Thoracic aorta (tissue), 2 donors: Measurements from ENCODE around the gene SEMA4D. TPM values are rescaled to one million over a fixed set of nuclear protein-coding genes. Genes with fewer than 3 reads are reported as not detected.

Experiments used
- ATAC-seq: fragments of 150-250 bp; one replicate; pipeline ENCODE4 v1.8.0; 2017; ENCODE audit warnings: low read depth; ENCODE audit not compliant: insufficient number of reproducible peaks, low FRiP score
- DNase-seq: peaks from one replicate; pipeline ENCODE4 v3.0.0-alpha.2; 2020; ENCODE audit warnings: low spot score
- H3K27ac ChIP-seq, 2 donors: fragments of 200-600 bp; sonication (generic); 1 replicate in 1 of 2; 2 replicates in 1 of 2; pipeline ENCODE4 v1.5.1; 2016; ENCODE audit warnings: mild to moderate bottlenecking in 2 of 2, moderate library complexity in 2 of 2
- H3K27me3 ChIP-seq: fragments of 200-600 bp; sonication (generic); replicated peaks from 2 replicates; pipeline ENCODE4 v1.6.0; 2016; ENCODE audit warnings: mild to moderate bottlenecking; ENCODE audit not compliant: insufficient read depth
- H3K36me3 ChIP-seq: fragments of 200-600 bp; sonication (generic); one replicate; pipeline ENCODE4 v1.5.1; 2016
- H3K4me1 ChIP-seq, 2 donors: fragments of 200-600 bp; sonication (generic); 1 replicate in 1 of 2; 2 replicates in 1 of 2; pipeline versions ENCODE4 v1.5.1 to v1.6.0; 2016; ENCODE audit warnings: low read depth in 2 of 2, mild to moderate bottlenecking in 1 of 2; ENCODE audit not compliant: control insufficient read depth in 1 of 2
- H3K4me3 ChIP-seq: fragments of 200-600 bp; sonication (generic); 2 replicates; pipeline ENCODE4 v1.5.1; 2016; ENCODE audit warnings: mild to moderate bottlenecking
- H3K9me3 ChIP-seq: fragments of 200-600 bp; sonication (generic); 2 replicates; pipeline ENCODE4 v1.5.1; 2016
- total RNA-seq, 2 donors: library from RNA; depleted of rRNA; stranded (reverse); fragments of >200 nt; gene quantifications; one replicate each; pipeline versions ENCODE4 v1.1.0 to v1.2.3, GENCODE V29; 2016
- TF ChIP-seq, protein P1 (sequence below): fragments of 200-600 bp; sonication (generic); IDR thresholded peaks from one replicate; pipeline ENCODE4 v1.5.1; 2019; ENCODE audit warnings: antibody characterized with exemption

SEMA4D gene
- total RNA-seq, 2 donors from 2014 or later = 16.9 to 20.2 TPM

DNA sequence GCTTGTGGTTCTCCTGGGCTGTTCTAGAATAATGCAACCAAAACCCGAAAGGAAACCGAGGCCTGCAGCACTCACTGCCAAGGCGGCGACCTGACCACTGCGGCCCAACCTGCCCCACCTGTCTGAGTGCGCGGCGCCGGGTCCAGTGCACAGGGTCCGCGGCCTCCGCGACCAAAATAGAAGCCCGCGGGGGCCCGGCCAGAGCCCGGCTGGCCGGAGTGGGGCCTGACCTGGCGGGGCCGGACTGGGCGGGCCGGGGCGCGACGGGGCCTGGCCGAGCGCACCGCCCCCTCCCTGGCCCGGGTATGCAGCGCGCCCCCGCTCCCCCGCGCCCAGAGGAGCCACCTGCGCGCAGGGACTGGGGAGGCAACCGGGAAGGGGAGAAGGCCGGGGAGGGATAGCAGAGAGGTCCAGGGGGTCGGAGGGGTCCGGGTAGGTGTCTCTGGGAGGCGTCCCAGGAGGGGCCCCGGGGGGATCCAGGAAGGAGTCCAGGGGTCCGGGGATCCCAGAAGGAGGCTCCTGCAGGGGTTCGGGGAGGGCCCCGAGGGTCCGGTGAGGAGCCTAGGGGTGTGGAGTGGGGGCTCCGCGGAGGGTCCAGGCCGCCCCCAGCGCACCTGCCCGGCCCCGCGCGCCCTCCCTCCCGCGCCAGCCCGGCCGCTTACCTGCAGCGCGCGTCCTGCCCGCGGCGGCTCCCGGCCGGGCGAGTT, 503 bp downstream of the SEMA4D start:
- H3K4me1 ChIP-seq = peaks cover 8 to 11% of the 10 kb centered on the region in 2 donors
- no peak overlapping the region for H3K27ac ChIP-seq
- no peak for ATAC-seq

GRCh38 chr9:89496645-89497256, 1.2 kb downstream of the SEMA4D start:
- Histone ChIP-seq H3K4me3 (peak overlapping the region; percentile 88), H3K9me3 (no peaks in the 10 kb centered on the region), H3K27me3 (no peaks in the 10 kb centered on the region), H3K36me3 (no peaks in the 10 kb centered on the region), H3K27ac (no peak overlapping the region), H3K4me1 (peaks cover 8 to 11% of the 10 kb centered on the region in 2 donors)
- DNase-seq = no peak
- TF ChIP-seq, protein P1, sequence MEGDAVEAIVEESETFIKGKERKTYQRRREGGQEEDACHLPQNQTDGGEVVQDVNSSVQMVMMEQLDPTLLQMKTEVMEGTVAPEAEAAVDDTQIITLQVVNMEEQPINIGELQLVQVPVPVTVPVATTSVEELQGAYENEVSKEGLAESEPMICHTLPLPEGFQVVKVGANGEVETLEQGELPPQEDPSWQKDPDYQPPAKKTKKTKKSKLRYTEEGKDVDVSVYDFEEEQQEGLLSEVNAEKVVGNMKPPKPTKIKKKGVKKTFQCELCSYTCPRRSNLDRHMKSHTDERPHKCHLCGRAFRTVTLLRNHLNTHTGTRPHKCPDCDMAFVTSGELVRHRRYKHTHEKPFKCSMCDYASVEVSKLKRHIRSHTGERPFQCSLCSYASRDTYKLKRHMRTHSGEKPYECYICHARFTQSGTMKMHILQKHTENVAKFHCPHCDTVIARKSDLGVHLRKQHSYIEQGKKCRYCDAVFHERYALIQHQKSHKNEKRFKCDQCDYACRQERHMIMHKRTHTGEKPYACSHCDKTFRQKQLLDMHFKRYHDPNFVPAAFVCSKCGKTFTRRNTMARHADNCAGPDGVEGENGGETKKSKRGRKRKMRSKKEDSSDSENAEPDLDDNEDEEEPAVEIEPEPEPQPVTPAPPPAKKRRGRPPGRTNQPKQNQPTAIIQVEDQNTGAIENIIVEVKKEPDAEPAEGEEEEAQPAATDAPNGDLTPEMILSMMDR = no peak
- ATAC-seq = no peak

More for the DNA sequence above, 503 bp downstream of the SEMA4D start:
- H3K36me3 ChIP-seq = no peaks in the 10 kb centered on the region
- no peaks in the 10 kb centered on the region for H3K27me3 ChIP-seq
- DNase-seq = no peak
- H3K9me3 ChIP-seq = no peaks in the 10 kb centered on the region
- TF ChIP-seq, protein P1 = no peak
- peak overlapping the region; percentile 88 for H3K4me3 ChIP-seq

- Histone ChIP-seq H3K27ac (no peak overlapping the region), H3K4me3 (peak overlapping the region; percentile 88), H3K9me3 (no peaks in the 10 kb centered on the region), H3K4me1 (peaks cover 8 to 11% of the 10 kb centered on the region in 2 donors), H3K27me3 (no peaks in the 10 kb centered on the region), H3K36me3 (no peaks in the 10 kb centered on the region)
- no peak for ATAC-seq
- DNase-seq = no peak
- TF ChIP-seq, protein P1 = no peak
Observed at GRCh38 chr9:89495824-89496560, 1.9 kb downstream of the SEMA4D start.

DNA sequence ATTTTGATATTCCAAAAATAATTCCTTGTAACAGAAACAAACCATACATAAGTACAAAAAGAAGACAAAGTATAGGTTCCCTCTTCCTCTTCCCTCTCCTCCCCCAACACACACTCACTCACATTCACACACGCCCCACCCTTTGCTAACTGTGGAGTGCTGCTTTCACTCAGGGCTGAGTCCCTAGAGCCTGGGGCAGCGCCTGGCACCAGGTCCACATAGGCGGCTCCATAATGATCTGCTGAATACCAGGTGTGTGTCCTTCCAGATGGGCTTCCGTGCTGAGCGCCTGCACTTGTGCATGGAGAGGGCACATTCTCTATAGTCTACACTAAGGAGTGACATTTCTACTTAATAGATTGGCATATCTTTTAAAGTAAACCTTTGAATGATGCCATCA, 3.7 kb downstream of the SEMA4D start:
- peaks cover 8 to 11% of the 10 kb centered on the region in 2 donors for H3K4me1 ChIP-seq
- TF ChIP-seq, protein P1 = no peak
- no peak for DNase-seq

GRCh38 chr9:89493671-89494070, 4.2 kb downstream of the SEMA4D start:
- DNase-seq (no peak), ATAC-seq (no peak)
- Histone ChIP-seq H3K9me3 (no peaks in the 10 kb centered on the region), H3K4me3 (no peak overlapping the region), H3K36me3 (no peaks in the 10 kb centered on the region), H3K27me3 (no peaks in the 10 kb centered on the region), H3K4me1 (peaks cover 8 to 11% of the 10 kb centered on the region in 2 donors), H3K27ac (no peak overlapping the region)
- TF ChIP-seq, protein P1 = no peak

More for the DNA sequence above, 3.7 kb downstream of the SEMA4D start:
- Histone ChIP-seq H3K36me3 (no peaks in the 10 kb centered on the region), H3K4me3 (no peak overlapping the region), H3K27ac (no peak overlapping the region), H3K27me3 (no peaks in the 10 kb centered on the region), H3K9me3 (no peaks in the 10 kb centered on the region)
- no peak for ATAC-seq
